ENCODE measurements around the gene TAS2R5.

- TF ChIP-seq CTCF (IDR thresholded peaks at IDR 0.05) (no peak), POLR2A (IDR thresholded peaks at IDR 0.05) (no peak), POLR2AphosphoS5 (IDR thresholded peaks at IDR 0.05) (no peak)
These were observed 41.6 kb upstream of the TAS2R5 start for GRCh38 chr7:141748396-141748795.

Data from sigmoid colon (tissue), 4 donors.